Mucosa of stomach (tissue), 1 donor: ENCODE data around the gene DSCAML1.

Experiments used
- H3K27me3 ChIP-seq: one replicate; pipeline ENCODE4 v1.7.0; 2013; ENCODE audit warnings: mild to moderate bottlenecking, low read length; ENCODE audit not compliant: control insufficient read depth, insufficient read depth
- H3K36me3 ChIP-seq: one replicate; pipeline ENCODE4 v1.7.0; 2013; ENCODE audit warnings: low read length; ENCODE audit not compliant: control insufficient read depth, insufficient read depth
- H3K4me1 ChIP-seq: one replicate; pipeline ENCODE4 v1.7.0; 2013; ENCODE audit warnings: mild to moderate bottlenecking, low read length; ENCODE audit not compliant: control insufficient read depth, insufficient read depth
- H3K4me3 ChIP-seq: one replicate; pipeline ENCODE4 v1.7.0; 2013; ENCODE audit warnings: low read length
- H3K9ac ChIP-seq: one replicate; pipeline ENCODE4 v1.7.0; 2013; ENCODE audit warnings: mild to moderate bottlenecking, low read length, moderate library complexity
- H3K9me3 ChIP-seq: one replicate; pipeline ENCODE4 v1.7.0; 2013; ENCODE audit warnings: mild to moderate bottlenecking, low read length, moderate library complexity; ENCODE audit not compliant: control insufficient read depth
- donor health status: Pancreatic carcinoma.

Gene DSCAML1

DNA sequence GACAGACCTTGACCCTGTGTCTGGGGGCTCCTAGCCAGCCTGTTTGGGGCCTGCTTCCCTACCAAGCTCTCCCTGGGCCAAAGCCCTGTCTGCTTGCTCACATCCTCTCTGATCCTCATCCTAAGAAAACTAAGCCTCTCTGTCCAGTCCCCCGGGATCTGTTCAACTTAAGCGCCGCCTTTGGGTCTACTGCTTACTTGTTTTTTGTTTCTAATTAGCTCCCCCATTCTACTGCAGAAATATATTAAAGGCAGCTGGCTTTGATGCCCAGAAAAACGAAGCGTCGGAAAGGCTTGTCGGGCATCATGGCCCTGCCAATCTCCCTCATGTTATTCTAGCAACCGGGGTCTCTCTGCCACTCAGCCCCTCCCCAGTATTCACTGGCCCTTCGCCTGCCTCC is 3.4 kb downstream of the DSCAML1 start:
- Histone ChIP-seq H3K36me3 (no peaks in the 10 kb centered on the region), H3K4me3 (no peak overlapping the region), H3K9me3 (no peaks in the 10 kb centered on the region), H3K4me1 (peaks cover 4% of the 10 kb centered on the region), H3K9ac (no peak overlapping the region), H3K27me3 (peaks cover 56% of the 10 kb centered on the region)

- no peaks in the 10 kb centered on the region for H3K9me3 ChIP-seq
- no peaks in the 10 kb centered on the region for H3K36me3 ChIP-seq
- H3K9ac ChIP-seq = no peak overlapping the region
- H3K4me3 ChIP-seq = no peak overlapping the region
- H3K4me1 ChIP-seq = peaks cover 4% of the 10 kb centered on the region
- peaks cover 54% of the 10 kb centered on the region for H3K27me3 ChIP-seq
Observed at GRCh38 chr11:117792992-117793391, 4.0 kb downstream of the DSCAML1 start.

DNA sequence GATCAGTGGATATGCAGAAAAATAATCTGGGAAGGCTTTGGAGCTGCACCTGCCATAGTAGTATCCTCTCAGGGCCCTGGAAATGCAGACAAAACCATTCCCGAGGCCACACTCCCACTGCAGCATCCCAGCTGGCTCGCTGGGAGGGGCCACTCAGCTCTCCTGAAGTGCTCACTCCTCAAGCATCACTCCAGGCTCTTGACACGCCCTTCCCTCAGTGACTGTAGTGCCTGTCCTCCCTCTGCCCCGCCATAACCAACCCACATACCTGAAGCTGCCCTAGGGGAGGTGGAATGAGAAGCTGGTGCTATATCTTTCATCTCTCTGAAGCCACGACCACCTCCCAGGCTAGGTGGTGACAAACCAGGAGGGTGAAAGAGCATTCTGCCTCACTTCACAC is 4.8 kb downstream of the DSCAML1 start:
- H3K4me1 ChIP-seq = peaks cover 4% of the 10 kb centered on the region
- no peaks in the 10 kb centered on the region for H3K36me3 ChIP-seq
- no peaks in the 10 kb centered on the region for H3K9me3 ChIP-seq
- H3K9ac ChIP-seq = no peak overlapping the region
- peaks cover 49% of the 10 kb centered on the region for H3K27me3 ChIP-seq
- no peak overlapping the region for H3K4me3 ChIP-seq

DNA sequence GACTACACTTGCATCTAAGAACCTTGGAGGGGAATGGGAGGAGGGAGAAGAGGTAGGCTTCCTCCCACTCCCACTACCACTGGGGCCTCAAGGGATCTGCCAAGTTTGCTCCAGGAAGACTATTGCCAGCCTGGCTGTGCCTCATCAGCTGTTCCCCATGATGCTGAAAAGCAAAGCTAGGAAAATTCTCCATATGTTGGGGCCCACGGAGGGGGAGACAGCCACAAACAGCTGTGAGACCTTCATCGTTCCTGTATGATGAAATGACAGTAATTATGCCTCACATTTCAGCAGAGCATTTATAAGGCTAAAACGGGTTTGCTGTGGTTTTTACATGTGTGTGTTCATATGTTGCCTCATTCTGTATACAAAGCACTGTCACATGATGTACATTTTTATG is 6.7 kb downstream of the DSCAML1 start:
- Histone ChIP-seq H3K9me3 (no peaks in the 10 kb centered on the region), H3K36me3 (no peaks in the 10 kb centered on the region), H3K27me3 (peaks cover 34% of the 10 kb centered on the region), H3K4me1 (no peaks in the 10 kb centered on the region), H3K4me3 (no peak overlapping the region), H3K9ac (no peak overlapping the region)

- no peak overlapping the region for H3K4me3 ChIP-seq
- no peak overlapping the region for H3K9ac ChIP-seq
- H3K9me3 ChIP-seq = no peaks in the 10 kb centered on the region
- peaks cover 23% of the 10 kb centered on the region for H3K27me3 ChIP-seq
- H3K4me1 ChIP-seq = no peaks in the 10 kb centered on the region
- H3K36me3 ChIP-seq = no peaks in the 10 kb centered on the region
Observed at GRCh38 chr11:117789241-117789640, 7.8 kb downstream of the DSCAML1 start.

DNA sequence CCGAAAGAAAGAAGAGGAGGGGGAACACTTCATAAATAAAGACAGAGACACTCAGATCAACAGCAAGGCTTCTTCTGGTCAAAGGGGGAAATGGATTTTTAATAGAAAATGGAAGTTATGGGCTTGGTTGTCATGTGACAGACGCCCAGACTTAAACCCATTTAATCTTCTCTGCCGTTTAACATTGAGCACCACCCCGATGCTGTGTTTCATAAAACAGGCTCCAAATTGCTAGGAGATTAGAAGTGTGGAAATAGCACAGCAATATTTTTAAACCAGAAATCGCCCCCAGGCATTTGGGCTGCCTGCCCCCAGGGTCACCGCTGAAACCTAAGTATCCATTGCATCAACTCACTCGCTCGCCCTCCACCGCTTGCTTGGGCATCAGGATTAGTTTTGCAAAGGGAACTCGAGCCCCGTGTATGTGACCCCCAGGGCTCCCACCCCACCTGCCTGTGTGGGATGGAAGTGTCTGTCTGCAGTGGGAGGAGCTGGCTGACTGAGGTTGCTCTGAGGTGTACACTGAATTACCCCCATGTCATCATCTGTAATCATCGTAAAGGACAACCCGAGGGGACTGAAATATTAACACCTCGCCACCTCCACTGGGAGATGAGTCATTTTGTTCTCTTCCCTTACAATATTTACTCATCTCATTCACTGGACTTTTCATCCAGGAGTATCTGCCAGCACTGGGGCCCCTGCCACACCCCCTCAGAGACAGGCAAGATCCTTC is 10.7 kb downstream of the DSCAML1 start:
- H3K27me3 ChIP-seq = peaks cover 11% of the 10 kb centered on the region

DNA sequence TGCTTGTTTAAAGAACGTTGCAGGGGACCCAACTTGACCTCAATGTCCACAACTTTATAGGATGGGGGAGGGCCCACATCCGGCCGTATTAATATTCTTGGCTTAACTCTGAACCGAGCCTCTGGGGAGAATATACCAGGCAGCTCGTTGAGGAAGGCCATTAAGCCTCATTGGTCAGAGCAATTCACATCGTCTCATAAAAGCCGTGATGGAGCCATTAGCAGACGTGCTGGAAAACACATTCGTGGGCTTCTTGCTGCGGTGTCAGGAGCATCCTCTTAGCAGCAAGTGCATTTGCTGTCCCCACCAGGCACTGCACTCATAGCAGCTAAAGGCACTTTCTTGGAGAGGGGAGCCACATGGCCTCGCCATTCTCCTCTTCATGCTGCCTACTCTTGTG is 14.9 kb downstream of the DSCAML1 start:
- no peaks in the 10 kb centered on the region for H3K4me1 ChIP-seq
- H3K36me3 ChIP-seq = no peaks in the 10 kb centered on the region
- H3K27me3 ChIP-seq = peaks cover 14% of the 10 kb centered on the region
- no peak overlapping the region for H3K4me3 ChIP-seq
- H3K9ac ChIP-seq = no peak overlapping the region
- no peaks in the 10 kb centered on the region for H3K9me3 ChIP-seq

More for the DNA sequence above, 10.7 kb downstream of the DSCAML1 start:
- H3K9ac ChIP-seq = no peak overlapping the region
- no peaks in the 10 kb centered on the region for H3K4me1 ChIP-seq
- H3K9me3 ChIP-seq = no peaks in the 10 kb centered on the region
- no peaks in the 10 kb centered on the region for H3K36me3 ChIP-seq
- H3K4me3 ChIP-seq = no peak overlapping the region

GRCh38 chr11:117781627-117782026 is 15.4 kb downstream of the DSCAML1 start:
- Histone ChIP-seq H3K9ac (no peak overlapping the region), H3K9me3 (no peaks in the 10 kb centered on the region), H3K36me3 (no peaks in the 10 kb centered on the region), H3K27me3 (peaks cover 11% of the 10 kb centered on the region), H3K4me3 (no peak overlapping the region), H3K4me1 (no peaks in the 10 kb centered on the region)

- H3K27me3 ChIP-seq = peaks cover 11% of the 10 kb centered on the region
Observed at GRCh38 chr11:117780456-117780855, 16.6 kb downstream of the DSCAML1 start.

GRCh38 chr11:117774553-117774952 is 22.5 kb downstream of the DSCAML1 start:
- H3K36me3 ChIP-seq = no peaks in the 10 kb centered on the region
- H3K4me1 ChIP-seq = no peaks in the 10 kb centered on the region
- H3K9me3 ChIP-seq = no peaks in the 10 kb centered on the region
- H3K27me3 ChIP-seq = peaks cover 5% of the 10 kb centered on the region
- no peak overlapping the region for H3K9ac ChIP-seq
- no peak overlapping the region for H3K4me3 ChIP-seq

More at GRCh38 chr11:117780456-117780855, 16.6 kb downstream of the DSCAML1 start:
- Histone ChIP-seq H3K4me1 (no peaks in the 10 kb centered on the region), H3K36me3 (no peaks in the 10 kb centered on the region), H3K9me3 (no peaks in the 10 kb centered on the region), H3K4me3 (no peak overlapping the region), H3K9ac (no peak overlapping the region)

DNA sequence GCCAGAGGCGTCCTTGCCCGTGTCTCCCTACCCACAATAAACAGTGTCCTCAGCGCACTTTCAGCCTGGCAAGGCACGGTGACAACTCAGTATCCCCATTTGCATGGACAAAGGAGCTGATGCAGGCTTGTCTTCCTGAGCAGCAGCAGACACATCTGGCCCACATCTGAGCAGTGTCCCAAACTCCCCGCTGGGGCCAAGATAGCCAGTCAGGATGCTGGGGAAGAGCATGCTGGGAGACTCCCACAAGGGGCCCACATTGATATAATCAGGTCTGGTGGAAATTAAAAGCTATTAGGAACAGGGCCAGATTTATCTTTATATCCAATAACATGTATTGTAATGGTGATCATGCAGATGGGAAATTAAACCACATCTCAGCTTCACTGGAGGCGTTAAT is 24.7 kb downstream of the DSCAML1 start:
- Histone ChIP-seq H3K4me3 (no peak overlapping the region), H3K9ac (no peak overlapping the region), H3K9me3 (no peaks in the 10 kb centered on the region), H3K36me3 (no peaks in the 10 kb centered on the region), H3K27me3 (no peaks in the 10 kb centered on the region), H3K4me1 (no peaks in the 10 kb centered on the region)

DNA sequence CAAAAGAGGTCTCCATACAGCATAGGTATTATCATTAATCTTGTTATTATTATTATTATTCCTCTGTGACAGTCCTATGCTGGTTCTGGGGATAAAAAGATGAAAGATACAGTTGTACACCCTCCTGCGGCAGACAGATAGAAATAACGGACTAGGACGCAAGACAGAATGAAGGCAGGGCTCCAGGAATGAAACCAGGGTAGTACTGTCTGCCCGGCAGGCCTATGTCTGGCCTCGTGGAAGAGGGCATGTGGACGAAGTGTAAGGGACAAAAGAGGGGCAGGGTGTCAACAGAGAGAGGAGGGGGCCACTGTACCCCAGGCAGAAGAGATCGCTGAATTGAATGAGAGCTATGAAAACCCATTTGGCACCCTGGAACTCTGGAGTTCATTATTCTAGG is 25.2 kb downstream of the DSCAML1 start:
- Histone ChIP-seq H3K4me3 (no peak overlapping the region), H3K9me3 (no peaks in the 10 kb centered on the region), H3K36me3 (no peaks in the 10 kb centered on the region), H3K4me1 (no peaks in the 10 kb centered on the region), H3K27me3 (no peaks in the 10 kb centered on the region), H3K9ac (no peak overlapping the region)

- Histone ChIP-seq H3K36me3 (no peaks in the 10 kb centered on the region), H3K9me3 (no peaks in the 10 kb centered on the region), H3K4me1 (no peaks in the 10 kb centered on the region), H3K4me3 (no peak overlapping the region), H3K27me3 (no peaks in the 10 kb centered on the region), H3K9ac (no peak overlapping the region)
Observed at GRCh38 chr11:117771197-117771596, 25.8 kb downstream of the DSCAML1 start.
